IMR-90 (cell line): ENCODE data around the gene FTO. TPM values are rescaled to one million over a fixed set of nuclear protein-coding genes. Genes with fewer than 3 reads are reported as not detected.

Source experiments
- ATAC-seq: fragments of 200-7000 bp; cut with Tn5 transposase; 2 replicates; pipeline ENCODE4 v1.9.1; 2020; ENCODE audit warnings: low read depth, mild to moderate bottlenecking, moderate library complexity
- BruUV-seq: library from RNA; stranded (reverse); fragments of 400-500 nt; replicated peaks from 2 replicates; lab custom pipeline; 2021; lab: Mats Ljungman, UMichigan
- CTCF ChIA-PET: fragments of 300-600 bp; formaldehyde crosslinking; extraction: SDS; loops from one replicate; lab custom pipeline; 2021; ENCODE audit warnings: antibody characterized with exemption; lab: Yijun Ruan, JAX
- POLR2A ChIA-PET: fragments of 300-600 bp; sonication (Branson Sonifier 250); formaldehyde crosslinking; loops from one replicate; lab custom pipeline; 2022; ENCODE audit warnings: antibody characterized with exemption; ENCODE audit not compliant: unreplicated experiment; lab: Charles Lee
- DNase-seq: peaks from one replicate; pipeline ENCODE4 v3.0.0; 2013
- H2AFZ ChIP-seq: replicated peaks from 2 replicates; pipeline ENCODE3; 2013; ENCODE audit warnings: low read length, mild to moderate bottlenecking; ENCODE audit not compliant: poor library complexity
- H2AK5ac ChIP-seq: 2 replicates; pipeline ENCODE4 v1.6.1; 2013; ENCODE audit warnings: low read depth, low read length, inconsistent platforms
- H2AK9ac ChIP-seq: replicated peaks from 2 replicates; pipeline ENCODE3; 2013; ENCODE audit warnings: mild to moderate bottlenecking, low read depth, low read length, moderate library complexity; ENCODE audit not compliant: poor library complexity
- H2BK120ac ChIP-seq: 2 replicates; pipeline ENCODE4 v1.6.1; 2013; ENCODE audit warnings: low read depth, low read length, inconsistent platforms
- H2BK15ac ChIP-seq: 3 replicates; pipeline ENCODE4 v1.6.1; 2013; ENCODE audit warnings: low read depth, low read length, inconsistent platforms
- H2BK20ac ChIP-seq: 2 replicates; pipeline ENCODE4 v1.6.1; 2013; ENCODE audit warnings: low read depth, mild to moderate bottlenecking, inconsistent platforms, low read length, moderate library complexity
- H2BK5ac ChIP-seq: 2 replicates; pipeline ENCODE4 v1.6.1; 2013; ENCODE audit warnings: mild to moderate bottlenecking, low read depth, low read length, inconsistent platforms; ENCODE audit not compliant: poor library complexity, severe bottlenecking
- H3K14ac ChIP-seq: replicated peaks from 2 replicates; pipeline ENCODE4 v1.6.1; 2013; ENCODE audit warnings: low read depth, low read length, inconsistent platforms
- H3K18ac ChIP-seq: 2 replicates; pipeline ENCODE4 v1.6.1; 2013; ENCODE audit warnings: low read depth, low read length, control low read depth
- H3K23ac ChIP-seq: 2 replicates; pipeline ENCODE4 v1.6.1; 2013; ENCODE audit warnings: low read depth, low read length, inconsistent platforms
- H3K27ac ChIP-seq: 2 replicates; pipeline ENCODE4 v1.5.1; 2013; ENCODE audit warnings: mild to moderate bottlenecking, control low read depth, low read length; ENCODE audit not compliant: insufficient read depth
- H3K27me3 ChIP-seq: 2 replicates; pipeline ENCODE4 v1.6.1; 2013; ENCODE audit warnings: low read length; ENCODE audit not compliant: control insufficient read depth, insufficient read depth
- H3K36me3 ChIP-seq: 2 replicates; pipeline ENCODE4 v1.6.1; 2013; ENCODE audit warnings: low read length, mixed read lengths; ENCODE audit not compliant: control insufficient read depth, insufficient read depth
- H3K4ac ChIP-seq: 2 replicates; pipeline ENCODE4 v1.6.1; 2013; ENCODE audit warnings: low read depth, low read length, inconsistent platforms
- H3K4me1 ChIP-seq: 2 replicates; pipeline ENCODE4 v1.6.1; 2013; ENCODE audit warnings: low read length, mixed read lengths; ENCODE audit not compliant: control insufficient read depth, insufficient read depth
- H3K4me2 ChIP-seq: 2 replicates; pipeline ENCODE4 v1.6.1; 2013; ENCODE audit warnings: low read depth, mild to moderate bottlenecking, control low read depth, low read length, moderate library complexity
- H3K4me3 ChIP-seq: 2 replicates; pipeline ENCODE4 v1.5.1; 2013; ENCODE audit warnings: low read depth, mild to moderate bottlenecking, control low read depth, low read length, moderate library complexity; ENCODE audit not compliant: insufficient read depth
- H3K56ac ChIP-seq: 2 replicates; pipeline ENCODE4 v1.6.1; 2013; ENCODE audit warnings: low read length, inconsistent platforms; ENCODE audit not compliant: insufficient read depth; ENCODE audit errors: extremely low read depth
- H3K79me1 ChIP-seq, 2 experiments: 2 replicates each; pipeline ENCODE4 v1.6.1; 2013; ENCODE audit warnings: low read length in 2 of 2, inconsistent platforms in 1 of 2, low read depth in 1 of 2
- H3K9ac ChIP-seq: 2 replicates; pipeline ENCODE4 v1.6.1; 2013; ENCODE audit warnings: low read depth, low read length, control low read depth
- H3K9me1 ChIP-seq: 2 replicates; pipeline ENCODE4 v1.6.1; 2013; ENCODE audit warnings: low read length, inconsistent platforms; ENCODE audit not compliant: insufficient read depth
- H3K9me3 ChIP-seq: 2 replicates; pipeline ENCODE4 v1.6.1; 2013; ENCODE audit warnings: low read length; ENCODE audit not compliant: control insufficient read depth, insufficient read depth
- H4K20me1 ChIP-seq: 2 replicates; pipeline ENCODE4 v1.6.1; 2013; ENCODE audit warnings: low read length, inconsistent platforms; ENCODE audit not compliant: insufficient read depth
- H4K5ac ChIP-seq: 2 replicates; pipeline ENCODE4 v1.6.1; 2013; ENCODE audit warnings: mild to moderate bottlenecking, low read depth, low read length, control low read depth
- H4K8ac ChIP-seq, 2 experiments: 2 replicates each; pipeline ENCODE4 v1.6.1; 2013; ENCODE audit warnings: low read depth in 2 of 2, low read length in 2 of 2, control low read depth in 1 of 2, inconsistent platforms in 1 of 2
- H4K91ac ChIP-seq: 2 replicates; pipeline ENCODE4 v1.6.1; 2013; ENCODE audit warnings: low read depth, low read length, inconsistent platforms; ENCODE audit not compliant: insufficient read depth
- CEBPB ChIP-seq: IDR thresholded peaks from 2 replicates; pipeline ENCODE4 v1.6.1; 2012; ENCODE audit warnings: low read depth, low read length, improper control_type of control experiment
- RAD21 ChIP-seq: IDR thresholded peaks from 2 replicates; pipeline ENCODE4 v1.6.1; 2012; ENCODE audit warnings: low read length, improper control_type of control experiment
- WGBS, 2 experiments: methylation state at CpG; one replicate each; pipeline versions ENCODE4 v1.1.5 to v1.1.7; 2013; ENCODE audit warnings: missing lambda C conversion rate in 2 of 2; ENCODE audit not compliant: insufficient read length in 1 of 2; ENCODE audit errors: extremely low coverage in 2 of 2; 5-methylcytosine and 5-hydroxymethylcytosine counted together
- dilution Hi-C: fragments of 300-500 bp; cut with HindIII; formaldehyde crosslinking; loops from one replicate; pipeline ENCODE4 v1.14.3; 2018; ENCODE audit warnings: low sequenced_read_pairs; ENCODE audit not compliant: unreplicated experiment
- in situ Hi-C: fragments of 300-500 bp; cut with MboI; formaldehyde crosslinking; loops from 3 replicates; pipeline ENCODE4 v1.14.3; 2019; ENCODE audit warnings: low sequenced_read_pairs, inconsistent platforms, mixed read lengths
- intact Hi-C: fragments of 100-400 bp; cut with micrococcal nuclease; formaldehyde crosslinking; loops from 2 replicates; pipeline ENCODE4 v1.10.0; 2022
- polyA plus RNA-seq, 3 experiments: library from polyadenylated mRNA; depleted of rRNA; stranded (reverse); fragments of >200 nt; gene quantifications; 2 replicates each; pipeline ENCODE4 v1.2.3, GENCODE V29; 2012; ENCODE audit warnings: low replicate concordance in 1 of 3
- total RNA-seq: library from RNA; depleted of rRNA; stranded (reverse); fragments of >200 nt; gene quantifications from 2 replicates; pipeline ENCODE4 v1.2.3, GENCODE V29; 2012

Gene FTO
- total and polyA plus RNA-seq, 2 of the 4 experiments (the other 2 are of a cell fraction), result 70.3 to 132 TPM

DNA sequence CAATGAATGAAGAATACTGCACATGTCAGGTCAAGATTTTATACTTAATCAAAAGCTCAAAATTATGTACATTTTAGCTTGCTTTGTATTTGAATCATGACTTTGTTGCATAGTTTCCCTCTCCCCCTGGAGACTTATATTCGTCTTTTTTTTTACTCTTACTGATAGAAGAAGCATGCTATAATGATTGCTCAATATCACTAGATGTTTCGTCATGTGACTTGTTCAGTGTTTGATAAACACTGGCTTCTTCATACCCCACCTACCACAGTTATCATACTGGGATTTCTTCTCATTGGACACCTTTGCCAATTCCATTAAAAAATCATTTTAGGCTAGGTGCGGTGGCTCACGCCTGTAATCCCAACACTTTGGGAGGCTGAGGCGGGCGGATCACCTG, 148.7 kb downstream of the FTO start:
- Histone ChIP-seq H3K79me1 (no peaks in the 10 kb centered on the region), H4K20me1 (no peaks in the 10 kb centered on the region), H3K4me2 (no peak overlapping the region), H3K23ac (no peak overlapping the region), H2BK5ac (no peak overlapping the region), H3K9me1 (no peaks in the 10 kb centered on the region), H3K9ac (no peak overlapping the region), H3K9me3 (no peaks in the 10 kb centered on the region), H4K91ac (no peak overlapping the region), H3K4me1 (no peaks in the 10 kb centered on the region), H2AFZ (no peak overlapping the region), H2AK9ac (no peak overlapping the region), H2BK15ac (no peak overlapping the region), H3K4ac (no peak overlapping the region), H3K18ac (no peak overlapping the region), H2BK20ac (no peak overlapping the region), H3K14ac (no peak overlapping the region), H3K56ac (no peak overlapping the region), H2BK120ac (no peak overlapping the region), H4K5ac (no peak overlapping the region), H3K4me3 (no peak overlapping the region), H4K8ac (no peak overlapping the region), H3K27ac (no peak overlapping the region), H2AK5ac (no peak overlapping the region), H3K27me3 (no peaks in the 10 kb centered on the region), H3K36me3 (no peaks in the 10 kb centered on the region)
- dilution Hi-C loops, result no loop called here
- CTCF ChIA-PET, result no interaction called here
- POLR2A ChIA-PET, result no interaction called here
- no CpG with 5 or more reads among the region's 6 CpGs for WGBS, 2 experiments
- intact Hi-C loops, result no loop called here
- peak; percentile 10 for DNase-seq
- ATAC-seq, result no peak
- BruUV-seq, result no TSS peak
- TF ChIP-seq RAD21 (no peak), CEBPB (peak; percentile 85)
- in situ Hi-C loops, result no loop called here
